Mesodermal cell (in vitro differentiated cells): Measurements from ENCODE around the gene BPIFB3.
"Not testable (repeated sequence)": the region's sequence is repeated elsewhere in the genome, so short reads cannot be mapped to it uniquely, and the experiment has no call there.

Experiments used
- H3K27ac ChIP-seq: 2 replicates; pipeline ENCODE4 v1.7.0; 2013; ENCODE audit warnings: mild to moderate bottlenecking, low read depth, low read length, moderate library complexity; ENCODE audit not compliant: severe bottlenecking
- H3K36me3 ChIP-seq: 2 replicates; pipeline ENCODE4 v1.7.1; 2013; ENCODE audit warnings: mild to moderate bottlenecking, low read length, moderate library complexity; ENCODE audit not compliant: control insufficient read depth, insufficient read depth
- H3K4me1 ChIP-seq: one replicate; pipeline ENCODE4 v1.7.1; 2013; ENCODE audit warnings: mild to moderate bottlenecking, low read length; ENCODE audit not compliant: insufficient read depth, control insufficient read depth, poor library complexity, severe bottlenecking
- H3K4me3 ChIP-seq: 2 replicates; pipeline ENCODE4 v1.7.0; 2013; ENCODE audit warnings: low read length, control low read depth, mild to moderate bottlenecking; ENCODE audit not compliant: insufficient read depth, poor library complexity, severe bottlenecking; ENCODE audit errors: extremely low read depth
- H3K9me3 ChIP-seq: 2 replicates; pipeline ENCODE4 v1.7.1; 2013; ENCODE audit warnings: mild to moderate bottlenecking, low read length, moderate library complexity; ENCODE audit not compliant: control insufficient read depth
- WGBS, 2 experiments: methylation state at CpG; one replicate each; pipeline ENCODE4 v1.1.5; 2013; ENCODE audit warnings: missing lambda C conversion rate in 2 of 2; ENCODE audit not compliant: insufficient coverage in 2 of 2; 5-methylcytosine and 5-hydroxymethylcytosine counted together

The BPIFB3 gene

DNA sequence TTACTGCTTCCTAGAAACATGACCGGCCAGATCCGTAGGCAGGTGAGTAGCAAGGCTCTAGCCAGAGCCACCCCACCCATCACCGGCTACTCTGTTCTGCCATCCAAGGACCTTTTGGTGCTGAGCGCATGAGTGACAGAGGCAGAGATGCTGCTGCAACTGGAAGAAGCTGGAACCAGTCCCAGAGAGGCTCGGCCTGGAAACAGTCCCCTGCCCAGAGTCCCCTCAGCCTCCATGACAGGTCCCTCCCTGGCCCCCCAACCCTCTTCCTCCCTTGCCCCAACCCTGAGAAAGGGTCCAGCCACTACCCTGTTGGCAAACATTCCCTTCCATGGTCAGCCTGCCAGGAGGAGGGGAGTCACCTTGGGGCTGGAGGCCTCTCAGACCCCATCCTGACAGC, 57.6 kb downstream of the BPIFB3 start:
- H3K27ac ChIP-seq: no peak overlapping the region
- H3K4me1 ChIP-seq: no peaks in the 10 kb centered on the region
- 94 to 100% methylated on average over 4 of the region's 5 CpGs for WGBS, 2 experiments
- no peaks in the 10 kb centered on the region for H3K36me3 ChIP-seq
- no peaks in the 10 kb centered on the region for H3K9me3 ChIP-seq
- H3K4me3 ChIP-seq: no peak overlapping the region

DNA sequence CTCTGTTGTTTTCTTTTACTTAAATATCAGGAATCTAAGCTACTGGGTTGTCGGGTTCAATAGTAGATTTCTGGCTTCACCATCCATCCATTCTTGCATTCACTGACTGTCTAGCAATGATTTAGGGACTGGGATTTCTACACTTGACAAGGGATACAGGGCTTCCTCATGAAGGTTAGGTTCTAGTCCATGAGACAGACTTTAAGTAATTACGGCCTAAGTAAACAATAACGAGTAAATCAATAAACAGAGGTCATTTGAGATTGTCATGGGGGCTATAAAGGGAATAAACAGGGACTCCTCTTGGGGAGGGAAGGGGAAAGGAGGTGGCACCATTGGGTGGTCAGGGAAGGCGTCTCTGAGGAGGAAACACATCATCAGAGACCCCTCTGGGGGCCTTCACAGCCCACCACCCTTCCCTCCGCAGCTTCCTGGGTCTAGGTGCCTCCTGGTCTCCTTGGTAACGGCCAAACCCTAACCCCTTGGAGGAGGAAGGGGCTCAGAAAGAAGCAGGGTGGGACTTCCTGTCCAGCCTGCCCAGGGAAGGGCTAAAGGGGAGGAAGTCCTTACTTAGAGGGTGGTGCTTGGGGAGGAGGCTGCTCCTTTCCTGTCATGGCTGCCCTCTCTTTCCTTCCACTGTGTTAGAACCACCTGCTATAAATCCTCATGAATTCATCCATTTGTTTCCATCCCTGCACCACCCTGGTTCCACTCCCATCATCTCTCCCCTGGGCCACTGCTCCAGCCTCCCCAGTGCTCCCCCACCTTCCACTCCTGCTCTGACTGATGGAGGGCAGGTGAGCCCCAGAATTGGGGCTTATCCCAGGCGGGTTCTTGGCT, 59.1 kb downstream of the BPIFB3 start:
- Histone ChIP-seq H3K9me3 (no peaks in the 10 kb centered on the region), H3K36me3 (no peaks in the 10 kb centered on the region), H3K27ac (no peak overlapping the region), H3K4me3 (no peak overlapping the region), H3K4me1 (no peaks in the 10 kb centered on the region)
- WGBS, 2 experiments: 95 to 98% methylated on average over 4 to 5 of the region's 7 CpGs

- Histone ChIP-seq H3K36me3 (no peaks in the 10 kb centered on the region), H3K27ac (no peak overlapping the region), H3K9me3 (no peaks in the 10 kb centered on the region), H3K4me3 (no peak overlapping the region), H3K4me1 (no peaks in the 10 kb centered on the region)
- 76 to 89% methylated on average over 2 to 5 of the region's 6 CpGs for WGBS, 2 experiments
Measured at GRCh38 chr20:33113387-33113908, 59.7 kb downstream of the BPIFB3 start.

- not testable (repeated sequence) for H3K9me3 ChIP-seq, H3K4me1 ChIP-seq, H3K27ac ChIP-seq, H3K36me3 ChIP-seq, H3K4me3 ChIP-seq
- WGBS, 2 experiments: 96 to 100% methylated on average over 3 to 10 of the region's 34 CpGs
Measured at GRCh38 chr20:33115501-33115900, 61.8 kb downstream of the BPIFB3 start.

- H3K4me3 ChIP-seq: no peak overlapping the region
- H3K4me1 ChIP-seq: no peaks in the 10 kb centered on the region
- peaks cover 4% of the 10 kb centered on the region for H3K9me3 ChIP-seq
- H3K36me3 ChIP-seq: no peaks in the 10 kb centered on the region
- no CpG with 5 or more reads among the region's 3 CpGs for WGBS, 2 experiments
- no peak overlapping the region for H3K27ac ChIP-seq
Measured at GRCh38 chr20:33119725-33120720, 66.3 kb downstream of the BPIFB3 start.

DNA sequence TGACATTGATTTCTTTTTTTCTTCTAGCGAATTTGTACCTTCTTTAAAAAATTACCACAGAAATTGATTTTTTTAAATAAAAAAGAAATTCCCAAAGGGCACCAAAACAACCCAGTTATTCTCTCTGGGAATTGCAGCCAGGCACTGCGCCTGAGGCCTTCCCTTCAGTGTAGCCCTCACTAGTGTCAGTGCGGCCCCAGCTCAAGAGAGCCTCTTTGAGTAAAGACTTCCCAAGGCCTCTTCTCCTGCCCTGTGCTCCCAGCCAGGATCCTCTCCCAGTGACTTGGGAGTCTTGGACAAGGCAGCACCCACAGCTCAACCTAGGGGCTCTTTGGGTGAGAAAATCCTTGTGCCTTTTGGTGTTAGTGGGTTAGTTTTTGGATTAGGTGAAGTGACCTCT, 67.2 kb downstream of the BPIFB3 start:
- H3K4me3 ChIP-seq: no peak overlapping the region
- no peaks in the 10 kb centered on the region for H3K4me1 ChIP-seq
- 85 to 91% methylated on average over 2 to 3 of the region's 3 CpGs for WGBS, 2 experiments
- H3K36me3 ChIP-seq: no peaks in the 10 kb centered on the region
- H3K9me3 ChIP-seq: peaks cover 4% of the 10 kb centered on the region
- no peak overlapping the region for H3K27ac ChIP-seq

DNA sequence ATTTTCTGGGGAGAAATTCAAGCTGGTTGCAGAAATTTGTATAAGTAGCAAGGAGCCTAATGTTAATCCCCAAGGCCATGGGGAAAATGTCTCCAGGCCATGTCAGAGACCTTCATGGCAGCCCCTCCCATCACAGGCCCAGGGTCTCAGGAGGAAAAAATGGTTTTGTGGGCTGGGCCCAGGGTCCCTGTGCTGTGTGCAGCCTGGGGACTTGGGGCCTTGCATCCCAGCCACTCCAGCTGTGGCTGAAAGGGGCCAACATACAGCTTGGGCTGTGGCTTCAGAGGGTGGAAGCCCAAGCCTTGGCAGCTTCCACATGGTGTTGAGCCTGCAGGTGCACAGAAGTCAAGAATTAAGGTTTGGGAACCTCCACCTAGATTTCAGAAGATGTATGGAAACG, 68.6 kb downstream of the BPIFB3 start:
- not testable (repeated sequence) for H3K27ac ChIP-seq, H3K4me1 ChIP-seq, H3K4me3 ChIP-seq, H3K36me3 ChIP-seq, H3K9me3 ChIP-seq
- 43 to 50% methylated on average over 1 of the region's 1 CpG for WGBS, 2 experiments
